ENCODE results near the gene CCDC85B.
"Not testable (repeated sequence)": the region's sequence is repeated elsewhere in the genome, so short reads cannot be mapped to it uniquely, and the experiment has no call there.

The CCDC85B gene

DNA sequence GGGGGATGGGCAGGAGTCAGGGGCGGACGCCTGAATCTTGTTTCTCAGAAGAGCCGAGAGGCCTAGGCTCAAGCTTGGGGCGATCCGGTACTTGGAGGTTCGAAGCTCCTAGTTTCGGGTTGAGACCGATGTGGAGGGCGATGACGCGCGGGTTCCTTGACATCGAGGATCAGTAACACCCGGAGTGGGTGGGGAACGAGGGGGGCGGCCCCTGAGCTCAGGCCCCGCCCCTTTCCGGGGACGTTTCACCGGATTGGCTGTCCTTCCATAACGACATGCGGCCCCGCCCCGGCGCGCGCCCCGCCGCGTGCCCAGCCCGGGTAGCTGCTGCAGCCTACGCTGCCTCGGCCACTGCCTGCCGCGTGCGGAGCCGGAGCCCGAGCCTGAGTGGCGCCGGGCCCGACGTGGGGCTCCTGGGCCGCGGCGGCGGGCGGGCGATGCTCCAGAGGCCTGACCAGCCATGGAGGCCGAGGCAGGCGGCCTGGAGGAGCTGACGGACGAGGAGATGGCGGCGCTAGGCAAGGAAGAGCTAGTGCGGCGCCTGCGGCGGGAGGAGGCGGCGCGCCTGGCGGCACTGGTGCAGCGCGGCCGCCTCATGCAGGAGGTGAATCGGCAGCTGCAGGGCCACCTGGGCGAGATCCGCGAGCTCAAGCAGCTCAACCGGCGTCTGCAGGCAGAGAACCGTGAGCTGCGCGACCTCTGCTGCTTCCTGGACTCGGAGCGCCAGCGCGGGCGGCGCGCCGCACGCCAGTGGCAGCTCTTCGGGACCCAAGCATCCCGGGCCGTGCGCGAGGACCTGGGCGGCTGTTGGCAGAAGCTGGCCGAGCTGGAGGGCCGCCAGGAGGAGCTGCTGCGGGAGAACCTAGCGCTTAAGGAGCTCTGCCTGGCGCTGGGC, at the start of gene CCDC85B:
Gene CCDC85B, plus strand, starts transcription at position 350 of the 895 bp plus-strand sequence. Its CDS starts 111 bp downstream, at position 461.
- ATAC-seq, result peak; percentile 64 to 72

DNA sequence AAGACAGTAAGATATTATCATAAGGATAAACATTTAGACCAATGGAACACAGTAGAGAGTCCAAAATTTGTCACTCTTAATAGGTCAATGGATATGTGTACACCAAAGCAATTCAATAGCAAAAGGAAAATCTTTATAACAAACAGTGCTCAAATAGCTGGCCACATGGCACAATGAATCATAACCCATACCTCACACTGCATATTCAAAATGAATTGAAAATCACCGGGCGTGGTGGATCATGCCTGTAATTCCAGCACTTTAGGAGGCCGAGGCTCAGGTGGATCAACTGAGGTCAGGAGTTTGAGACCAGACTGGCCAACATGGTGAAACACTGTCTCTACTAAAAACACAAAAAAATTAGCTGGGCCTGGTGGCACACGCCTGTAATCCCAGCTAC, 48.3 kb upstream of the CCDC85B start:
- ATAC-seq, result no peak

DNA sequence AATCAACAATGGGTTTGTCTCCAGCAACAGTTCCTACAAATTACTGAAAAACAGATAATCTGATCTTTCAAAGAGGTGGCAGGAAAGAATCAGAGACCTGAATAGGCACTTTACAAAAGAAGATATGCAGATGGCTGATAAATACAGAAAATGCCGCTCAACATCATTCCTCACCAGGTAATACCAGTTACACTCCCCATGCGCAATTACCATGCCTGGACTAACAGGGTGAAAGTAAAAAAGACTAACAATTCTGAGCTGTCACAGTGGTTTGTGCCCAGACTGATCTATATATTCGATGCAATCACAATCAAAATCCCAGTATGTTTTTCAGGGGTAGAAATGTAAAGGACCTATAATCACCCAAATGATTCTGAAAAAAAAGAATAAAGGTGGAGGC, 46.7 kb upstream of the CCDC85B start:
- no peak for ATAC-seq

DNA sequence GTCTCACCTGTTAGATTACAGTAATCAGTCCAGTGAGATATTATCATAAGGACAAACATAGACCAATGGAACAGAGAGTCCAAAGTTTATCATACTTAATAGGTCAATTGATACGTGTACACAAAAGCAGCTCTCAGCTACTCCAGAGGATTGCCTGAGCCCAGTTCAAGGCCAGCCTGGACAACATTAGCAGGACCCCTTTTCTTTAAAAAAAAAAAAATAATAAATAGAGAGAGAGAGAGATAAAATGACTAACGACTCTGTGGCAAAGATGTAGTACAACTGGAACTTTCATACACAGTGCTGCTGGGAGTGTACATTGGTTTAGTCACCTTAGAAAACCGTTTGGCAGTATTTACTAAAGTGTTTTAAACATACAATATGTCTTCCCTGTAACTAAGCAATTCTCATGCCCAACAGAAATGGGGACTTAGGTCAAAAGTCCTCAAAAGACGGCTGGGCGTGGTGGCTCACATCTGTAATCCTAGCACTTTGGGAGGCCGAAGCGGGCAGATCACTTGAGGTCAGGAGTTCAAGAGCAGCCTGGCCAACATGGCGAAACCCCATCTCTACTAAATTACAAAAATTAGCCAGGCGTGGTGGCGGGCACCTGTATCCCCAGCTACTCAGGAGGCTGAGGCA, 46.1 kb upstream of the CCDC85B start:
- ATAC-seq, result no peak

DNA sequence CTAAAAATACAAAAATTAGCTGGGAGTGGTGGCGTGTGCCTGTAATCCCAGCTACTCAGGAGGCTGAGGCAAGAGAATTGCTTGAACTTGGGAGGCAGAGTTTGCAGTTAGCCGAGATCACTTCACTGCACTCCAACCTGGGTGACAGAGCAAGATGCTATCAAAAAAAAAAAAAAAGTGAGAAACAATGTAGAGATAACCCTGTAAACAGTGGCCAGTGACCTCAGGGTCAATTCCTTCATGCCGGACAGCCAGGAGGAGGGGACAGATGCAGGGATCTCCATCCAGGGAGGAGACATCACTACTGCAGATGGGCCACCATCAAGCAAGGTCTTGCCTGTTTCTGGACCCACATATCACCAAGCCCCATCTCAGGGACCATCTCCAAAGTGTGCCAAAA, 42.7 kb upstream of the CCDC85B start:
- no peak for ATAC-seq

DNA sequence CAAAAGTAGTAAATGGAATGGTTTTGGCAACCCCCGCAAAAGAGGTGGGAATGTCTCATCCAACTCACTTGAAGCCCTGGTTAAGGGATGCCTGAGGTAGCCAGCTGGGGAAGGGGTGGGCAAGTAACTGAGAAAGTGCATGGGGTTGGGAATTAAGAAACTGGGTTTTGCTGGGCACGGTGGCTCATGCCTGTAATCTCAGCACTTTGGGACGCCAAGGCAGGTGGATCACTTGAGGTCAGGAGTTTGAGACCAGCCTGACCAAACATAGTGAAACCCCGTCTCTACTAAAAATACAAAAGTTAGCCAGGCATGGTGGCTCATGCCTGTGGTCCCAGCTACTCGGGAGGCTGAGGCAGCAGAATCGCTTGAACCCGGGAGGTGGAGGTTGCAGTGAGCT, 41.8 kb upstream of the CCDC85B start:
- ATAC-seq, result not testable (repeated sequence)

- ATAC-seq, result no peak
Measured at GRCh38 chr11:65849366-65849765, 41.1 kb upstream of the CCDC85B start.

GRCh38 chr11:65849771-65850216, 40.7 kb upstream of the CCDC85B start:
- no peak for ATAC-seq

GRCh38 chr11:65850217-65851082, 40.0 kb upstream of the CCDC85B start:
- ATAC-seq, result no peak

GRCh38 chr11:65851083-65851579, 39.3 kb upstream of the CCDC85B start:
- peak in 1 of 2 donors; percentile 25 for ATAC-seq

DNA sequence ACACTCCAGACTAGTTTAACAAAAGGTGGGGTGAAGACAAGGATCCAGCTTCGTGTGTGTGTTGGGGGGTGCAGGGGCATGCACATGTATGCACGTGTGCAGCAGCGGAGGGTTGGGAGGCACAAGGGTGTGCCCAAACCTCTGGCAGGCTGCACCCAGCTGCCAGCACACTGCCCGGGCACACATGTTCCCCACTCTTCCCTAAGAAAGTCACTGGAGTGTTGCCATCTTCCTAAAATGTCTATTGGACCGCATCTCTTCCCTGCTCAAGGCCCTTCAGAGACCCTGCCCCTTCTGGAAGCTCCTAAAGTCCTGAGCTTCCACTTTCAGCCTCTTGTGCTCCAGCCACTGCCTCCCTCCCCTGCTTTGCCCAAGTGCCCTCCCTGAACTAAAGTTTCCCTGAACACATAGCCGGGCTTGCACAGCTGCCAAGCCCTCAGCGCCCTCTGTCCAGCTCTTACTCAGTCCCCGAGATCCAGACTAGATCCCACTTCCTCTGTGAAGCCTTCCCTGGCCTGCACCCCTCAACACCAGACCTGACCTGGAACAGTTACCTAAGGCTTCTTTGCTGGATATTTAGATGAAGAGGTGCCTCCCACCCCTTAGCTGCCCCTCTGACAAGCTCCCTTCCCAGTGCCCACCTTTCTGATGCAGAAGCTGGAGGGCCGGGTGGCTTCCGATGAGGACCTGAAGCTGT, 38.5 kb upstream of the CCDC85B start:
- ATAC-seq, result no peak

- ATAC-seq, result no peak
Measured at GRCh38 chr11:65852508-65853245, 37.8 kb upstream of the CCDC85B start.

GRCh38 chr11:65853246-65853979, 37.1 kb upstream of the CCDC85B start:
- no peak for ATAC-seq

- ATAC-seq, result no peak
Measured at GRCh38 chr11:65854161-65854592, 36.3 kb upstream of the CCDC85B start.

- ATAC-seq, result no peak
Measured at GRCh38 chr11:65854852-65855837, 35.3 kb upstream of the CCDC85B start.

GRCh38 chr11:65855927-65856363, 34.5 kb upstream of the CCDC85B start:
- no peak for ATAC-seq

DNA sequence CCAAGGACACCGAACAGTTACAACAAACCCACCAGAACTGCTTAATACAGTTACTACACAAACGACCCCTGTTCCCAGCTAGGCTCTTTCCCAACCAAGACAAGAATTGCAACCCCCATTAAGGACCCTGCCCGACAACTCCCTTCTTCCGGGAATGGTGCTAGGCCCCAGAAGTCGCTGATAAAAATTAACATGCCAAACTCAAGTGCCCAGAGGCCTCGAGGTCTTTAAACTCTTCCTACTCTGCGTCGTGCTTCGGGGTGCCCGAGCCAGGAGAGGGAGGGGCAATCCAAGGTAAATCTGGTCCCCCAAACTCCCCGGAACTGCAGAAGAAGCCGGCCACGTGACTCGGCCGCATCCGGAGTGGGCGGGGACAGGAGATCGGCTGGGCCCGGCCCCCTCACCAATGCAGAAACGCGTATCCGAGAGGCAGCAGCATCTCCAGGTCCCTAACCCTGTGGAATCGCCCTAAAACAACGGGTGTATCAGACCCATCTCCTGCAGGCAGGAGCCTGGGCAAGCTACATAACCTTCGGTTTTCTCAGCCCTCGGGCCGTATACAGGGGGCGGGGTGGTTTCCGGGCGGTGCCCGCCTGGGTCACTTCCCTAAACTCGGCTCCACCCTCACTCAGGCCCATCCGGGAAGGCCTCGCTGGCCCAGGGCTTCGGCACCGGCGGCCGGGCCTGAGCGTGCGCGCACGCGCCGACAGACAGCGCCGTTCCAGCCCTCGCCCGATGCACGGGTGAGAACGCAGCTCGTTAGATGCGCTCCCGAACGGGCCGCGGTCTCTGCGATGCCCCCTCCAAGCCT, 33.6 kb upstream of the CCDC85B start:
- ATAC-seq, result peak in 1 of 2 donors; percentile 3

DNA sequence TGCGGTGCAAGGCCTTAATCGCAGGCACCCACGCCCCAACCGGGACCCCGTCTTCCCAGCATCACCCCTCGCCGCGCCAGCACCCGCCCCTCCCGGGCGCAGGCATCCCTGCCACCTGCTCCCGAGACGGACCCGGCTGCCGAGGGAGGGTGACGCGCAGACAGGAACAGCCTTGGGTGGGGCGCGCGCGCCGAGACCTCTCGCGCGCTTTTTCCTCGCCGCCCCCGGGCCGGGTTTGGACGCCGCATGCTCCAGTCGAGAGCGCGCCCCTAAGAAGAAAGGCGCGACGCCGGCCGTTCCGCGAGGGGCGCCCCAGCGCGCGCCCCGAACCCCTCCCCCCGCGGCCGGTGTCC, 33.0 kb upstream of the CCDC85B start:
- ATAC-seq, result no peak

Data from activated CD4-positive, CD25-positive, alpha-beta regulatory T cell treated with anti-CD3 and anti-CD28 coated beads, Interleukin-2, amount 50 U/mL, for 24 hours (primary cell).